ENCODE data around the gene USP30.

DNA sequence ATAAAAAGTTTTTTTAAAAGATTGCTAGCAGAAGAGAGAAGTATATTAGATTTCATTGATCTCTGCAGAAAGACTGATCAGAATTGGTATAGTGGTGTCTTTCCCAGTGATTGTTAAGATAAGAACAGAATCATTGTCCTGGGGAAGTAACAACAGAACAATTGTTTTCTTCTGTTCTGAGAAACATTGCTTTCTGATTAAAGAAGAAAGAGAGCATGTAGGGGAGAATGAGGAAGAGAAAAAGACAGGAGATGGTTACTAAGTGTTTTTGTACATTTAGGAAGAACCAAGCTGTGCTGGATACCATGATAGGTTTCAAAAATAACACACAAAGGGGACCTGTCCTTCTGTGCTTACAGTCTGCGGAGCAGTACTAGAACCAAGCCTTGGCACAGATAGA is 5.0 kb downstream of the USP30 start:
- TF ChIP-seq GATA2 (IDR thresholded peaks at IDR 0.05; ENCODE audit: low read depth, low read length) (no peak), GATA3 (IDR thresholded peaks at IDR 0.05; ENCODE audit: low read depth, low read length) (no peak)

Measured in SH-SY5Y (cell line).